Measurements from ENCODE around the gene CFTR. TPM values are rescaled to one million over a fixed set of nuclear protein-coding genes. Genes with fewer than 3 reads are reported as not detected.
A peak's percentile ranks its signal among the peaks of the same experiment; 100 is the strongest.

Gene CFTR
- total RNA-seq, 1 donor from 2014 or later, result 0.06 TPM

DNA sequence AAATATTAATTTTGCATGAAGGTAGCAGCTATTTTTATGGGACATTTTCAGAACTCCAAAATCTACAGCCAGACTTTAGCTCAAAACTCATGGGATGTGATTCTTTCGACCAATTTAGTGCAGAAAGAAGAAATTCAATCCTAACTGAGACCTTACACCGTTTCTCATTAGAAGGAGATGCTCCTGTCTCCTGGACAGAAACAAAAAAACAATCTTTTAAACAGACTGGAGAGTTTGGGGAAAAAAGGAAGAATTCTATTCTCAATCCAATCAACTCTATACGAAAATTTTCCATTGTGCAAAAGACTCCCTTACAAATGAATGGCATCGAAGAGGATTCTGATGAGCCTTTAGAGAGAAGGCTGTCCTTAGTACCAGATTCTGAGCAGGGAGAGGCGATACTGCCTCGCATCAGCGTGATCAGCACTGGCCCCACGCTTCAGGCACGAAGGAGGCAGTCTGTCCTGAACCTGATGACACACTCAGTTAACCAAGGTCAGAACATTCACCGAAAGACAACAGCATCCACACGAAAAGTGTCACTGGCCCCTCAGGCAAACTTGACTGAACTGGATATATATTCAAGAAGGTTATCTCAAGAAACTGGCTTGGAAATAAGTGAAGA is 112.3 kb downstream of the CFTR start:
- H3K27me3 Mint-ChIP-seq (ENCODE audit: insufficient read depth, low read depth), result no peaks in the 10 kb centered on the region
- TF ChIP-seq EZH2 (IDR thresholded peaks at IDR 0.05), result no peak
- Histone ChIP-seq H3K9me3 (ENCODE audit: low read depth) (no peaks in the 10 kb centered on the region), H3K4me1 (no peaks in the 10 kb centered on the region), H3K4me2 (no peak overlapping the region), H3K27ac (no peak overlapping the region), H3K27me3 (no peaks in the 10 kb centered on the region), H3K9ac (no peak overlapping the region), H4K20me1 (ENCODE audit: low read depth) (no peaks in the 10 kb centered on the region), H3K79me2 (ENCODE audit: low read depth) (no peaks in the 10 kb centered on the region), H3F3A (ENCODE audit: low read depth) (no peaks in the 10 kb centered on the region), H3K36me3 (no peaks in the 10 kb centered on the region), H3K4me3 (no peak overlapping the region), H2AFZ (replicated peaks) (peak overlapping the region; percentile 11)
- H3K4me3 Mint-ChIP-seq, result no peak overlapping the region
- no peaks in the 10 kb centered on the region for H3K36me3 Mint-ChIP-seq
- peaks cover 4% of the 10 kb centered on the region for H3K9me3 Mint-ChIP-seq
- peak; percentile 16 for DNase-seq (ENCODE audit: low spot score)
- peaks cover 2% of the 10 kb centered on the region for H3K4me1 Mint-ChIP-seq
- H3K27ac Mint-ChIP-seq, result no peak overlapping the region

DNA sequence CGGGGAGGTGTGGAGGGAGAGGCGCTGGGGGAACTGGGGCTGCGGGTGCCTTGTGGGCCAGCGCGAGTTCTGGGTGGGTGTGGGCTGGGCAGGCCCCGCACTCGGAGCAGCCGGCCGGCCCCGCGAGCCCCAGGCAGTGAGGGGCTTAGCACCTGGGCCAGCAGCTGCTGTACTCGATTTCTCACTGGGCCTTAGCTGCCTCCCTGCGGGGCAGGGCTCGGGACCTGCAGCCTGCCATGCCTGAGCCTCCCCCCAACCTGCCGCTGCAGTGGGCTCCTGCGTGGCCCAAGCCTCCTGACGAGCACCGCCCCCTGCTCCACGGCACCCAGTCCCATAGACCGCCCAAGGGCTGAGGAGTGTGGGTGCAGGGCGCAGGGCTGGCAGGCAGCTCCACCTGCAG is 116.3 kb downstream of the CFTR start:
- Histone ChIP-seq H4K20me1 (ENCODE audit: low read depth) (no peaks in the 10 kb centered on the region), H3K27ac (no peak overlapping the region), H3K9ac (no peak overlapping the region), H3K4me1 (peaks cover 4% of the 10 kb centered on the region), H3K9me3 (ENCODE audit: low read depth) (no peaks in the 10 kb centered on the region), H2AFZ (replicated peaks) (no peak overlapping the region), H3F3A (ENCODE audit: low read depth) (peaks cover 5% of the 10 kb centered on the region), H3K4me2 (no peak overlapping the region), H3K79me2 (ENCODE audit: low read depth) (no peaks in the 10 kb centered on the region), H3K27me3 (no peaks in the 10 kb centered on the region), H3K36me3 (no peaks in the 10 kb centered on the region), H3K4me3 (no peak overlapping the region)
- peaks cover 4% of the 10 kb centered on the region for H3K9me3 Mint-ChIP-seq
- no peaks in the 10 kb centered on the region for H3K36me3 Mint-ChIP-seq
- no peak for DNase-seq (ENCODE audit: low spot score)
- H3K27ac Mint-ChIP-seq, result no peak overlapping the region
- no peaks in the 10 kb centered on the region for H3K27me3 Mint-ChIP-seq (ENCODE audit: insufficient read depth, low read depth)
- no peak overlapping the region for H3K4me3 Mint-ChIP-seq
- TF ChIP-seq EZH2phosphoT487 (IDR thresholded peaks at IDR 0.05), result no peak
- TF ChIP-seq, protein P1, sequence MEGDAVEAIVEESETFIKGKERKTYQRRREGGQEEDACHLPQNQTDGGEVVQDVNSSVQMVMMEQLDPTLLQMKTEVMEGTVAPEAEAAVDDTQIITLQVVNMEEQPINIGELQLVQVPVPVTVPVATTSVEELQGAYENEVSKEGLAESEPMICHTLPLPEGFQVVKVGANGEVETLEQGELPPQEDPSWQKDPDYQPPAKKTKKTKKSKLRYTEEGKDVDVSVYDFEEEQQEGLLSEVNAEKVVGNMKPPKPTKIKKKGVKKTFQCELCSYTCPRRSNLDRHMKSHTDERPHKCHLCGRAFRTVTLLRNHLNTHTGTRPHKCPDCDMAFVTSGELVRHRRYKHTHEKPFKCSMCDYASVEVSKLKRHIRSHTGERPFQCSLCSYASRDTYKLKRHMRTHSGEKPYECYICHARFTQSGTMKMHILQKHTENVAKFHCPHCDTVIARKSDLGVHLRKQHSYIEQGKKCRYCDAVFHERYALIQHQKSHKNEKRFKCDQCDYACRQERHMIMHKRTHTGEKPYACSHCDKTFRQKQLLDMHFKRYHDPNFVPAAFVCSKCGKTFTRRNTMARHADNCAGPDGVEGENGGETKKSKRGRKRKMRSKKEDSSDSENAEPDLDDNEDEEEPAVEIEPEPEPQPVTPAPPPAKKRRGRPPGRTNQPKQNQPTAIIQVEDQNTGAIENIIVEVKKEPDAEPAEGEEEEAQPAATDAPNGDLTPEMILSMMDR (IDR thresholded peaks at IDR 0.05), result no peak
- no peak for TF ChIP-seq EZH2 (IDR thresholded peaks at IDR 0.05)
- peaks cover 10% of the 10 kb centered on the region for H3K4me1 Mint-ChIP-seq

DNA sequence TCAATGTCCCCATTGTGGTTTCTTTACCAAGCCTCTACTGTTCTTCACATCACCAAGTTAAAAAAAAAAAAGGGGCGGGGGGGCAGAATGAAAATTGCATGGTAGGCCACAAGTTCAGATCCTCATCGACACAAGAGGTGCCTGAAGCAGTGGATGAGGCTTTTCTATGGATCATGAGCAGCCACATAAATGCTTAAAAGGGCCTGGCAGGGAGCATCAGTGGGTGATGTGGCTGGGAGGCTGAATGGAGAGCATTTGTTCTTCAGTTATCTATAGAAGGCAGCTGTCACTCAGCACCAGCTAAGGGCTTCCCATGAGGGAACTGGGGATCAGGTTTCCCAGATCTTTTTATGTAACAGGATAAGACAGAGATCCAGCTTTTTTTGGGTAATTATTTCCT is 117.9 kb downstream of the CFTR start:
- no peak overlapping the region for H3K9ac ChIP-seq
- H3K36me3 ChIP-seq, result no peaks in the 10 kb centered on the region
- H3K4me3 ChIP-seq, result no peak overlapping the region
- peaks cover 4% of the 10 kb centered on the region for H3K9me3 Mint-ChIP-seq
- H3K79me2 ChIP-seq (ENCODE audit: low read depth), result no peaks in the 10 kb centered on the region
- H3K4me3 Mint-ChIP-seq, result no peak overlapping the region
- H3K27ac ChIP-seq, result no peak overlapping the region
- no peaks in the 10 kb centered on the region for H3K27me3 ChIP-seq
- peaks cover 4% of the 10 kb centered on the region for H3K4me1 ChIP-seq
- no peaks in the 10 kb centered on the region for H3K36me3 Mint-ChIP-seq
- peaks cover 10% of the 10 kb centered on the region for H3K4me1 Mint-ChIP-seq
- H3K4me2 ChIP-seq, result no peak overlapping the region
- no peak for TF ChIP-seq EZH2 (IDR thresholded peaks at IDR 0.05)
- TF ChIP-seq EZH2phosphoT487 (IDR thresholded peaks at IDR 0.05), result no peak
- H3K27ac Mint-ChIP-seq, result no peak overlapping the region
- no peak overlapping the region for H2AFZ ChIP-seq (replicated peaks)
- DNase-seq (ENCODE audit: low spot score), result peak; percentile 47
- no peaks in the 10 kb centered on the region for H3K9me3 ChIP-seq (ENCODE audit: low read depth)
- no peaks in the 10 kb centered on the region for H4K20me1 ChIP-seq (ENCODE audit: low read depth)
- peaks cover 5% of the 10 kb centered on the region for H3F3A ChIP-seq (ENCODE audit: low read depth)
- no peaks in the 10 kb centered on the region for H3K27me3 Mint-ChIP-seq (ENCODE audit: insufficient read depth, low read depth)

DNA sequence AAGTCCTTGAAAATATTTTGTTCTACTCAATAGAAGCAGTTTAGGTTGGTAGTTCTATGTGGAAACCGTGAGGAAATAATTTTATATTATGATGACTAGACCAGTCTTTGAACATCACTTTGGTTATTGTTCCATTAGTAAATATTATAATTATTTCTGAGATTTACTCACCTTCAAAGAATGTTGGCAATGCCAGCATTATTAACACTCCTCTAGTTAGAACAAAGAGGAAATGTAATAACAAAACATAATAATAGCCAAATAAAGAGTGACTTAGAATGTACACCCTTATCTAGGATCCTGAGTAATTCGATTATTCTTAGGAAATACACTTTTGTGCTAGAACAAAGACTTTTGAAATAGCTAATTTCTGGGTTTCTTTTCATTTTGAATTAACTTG is 121.1 kb downstream of the CFTR start:
- peaks cover 5% of the 10 kb centered on the region for H3F3A ChIP-seq (ENCODE audit: low read depth)
- H3K4me1 Mint-ChIP-seq, result peaks cover 10% of the 10 kb centered on the region
- no peaks in the 10 kb centered on the region for H3K27me3 ChIP-seq
- DNase-seq (ENCODE audit: low spot score), result no peak
- H3K9me3 Mint-ChIP-seq, result peaks cover 4% of the 10 kb centered on the region
- no peaks in the 10 kb centered on the region for H3K36me3 ChIP-seq
- H3K27ac ChIP-seq, result no peak overlapping the region
- no peak overlapping the region for H3K4me2 ChIP-seq
- H3K4me1 ChIP-seq, result peaks cover 4% of the 10 kb centered on the region
- TF ChIP-seq, protein P1 (IDR thresholded peaks at IDR 0.05), result no peak
- no peak for TF ChIP-seq EZH2 (IDR thresholded peaks at IDR 0.05)
- no peak for TF ChIP-seq EZH2phosphoT487 (IDR thresholded peaks at IDR 0.05)
- H3K36me3 Mint-ChIP-seq, result no peaks in the 10 kb centered on the region
- H3K79me2 ChIP-seq (ENCODE audit: low read depth), result no peaks in the 10 kb centered on the region
- no peak overlapping the region for H2AFZ ChIP-seq (replicated peaks)
- no peaks in the 10 kb centered on the region for H3K9me3 ChIP-seq (ENCODE audit: low read depth)
- no peak overlapping the region for H3K9ac ChIP-seq
- H3K4me3 ChIP-seq, result no peak overlapping the region
- no peaks in the 10 kb centered on the region for H4K20me1 ChIP-seq (ENCODE audit: low read depth)
- H3K27me3 Mint-ChIP-seq (ENCODE audit: insufficient read depth, low read depth), result no peaks in the 10 kb centered on the region
- no peak overlapping the region for H3K27ac Mint-ChIP-seq
- no peak overlapping the region for H3K4me3 Mint-ChIP-seq

Data from neural progenitor cell (in vitro differentiated cells).